GM23338 (cell line): ENCODE results near the gene SMIM28. TPM values are rescaled to one million over a fixed set of nuclear protein-coding genes. Genes with fewer than 3 reads are reported as not detected.
A peak's percentile ranks its signal among the peaks of the same experiment; 100 is the strongest.

ENCODE experiments used
- ATAC-seq: fragments of 200-7000 bp; cut with Tn5 transposase; 3 replicates; pipeline ENCODE4 v1.9.1; 2020
- DNase-seq: peaks from one replicate; pipeline ENCODE4 v3.0.0-alpha.2; 2015; ENCODE audit warnings: low spot score
- H2AFZ ChIP-seq: fragments of 200-600 bp; sonication (generic); 2 replicates; pipeline ENCODE4 v1.8.0; 2016; ENCODE audit warnings: antibody characterized with exemption, mild to moderate bottlenecking, moderate library complexity
- H3F3A ChIP-seq: fragments of 200-600 bp; sonication (generic); replicated peaks from 2 replicates; pipeline ENCODE4 v1.8.0; 2017; ENCODE audit warnings: antibody characterized with exemption, mixed run types, low read depth
- H3K27ac ChIP-seq: fragments of 200-600 bp; sonication (generic); 2 replicates; pipeline ENCODE4 v1.6.1; 2016; ENCODE audit warnings: low read depth
- H3K27me3 ChIP-seq: fragments of 200-600 bp; sonication (generic); 2 replicates; pipeline ENCODE4 v1.8.0; 2016; ENCODE audit warnings: mild to moderate bottlenecking, mixed run types, moderate library complexity; ENCODE audit not compliant: insufficient read depth
- H3K36me3 ChIP-seq: fragments of 200-600 bp; sonication (generic); 2 replicates; pipeline ENCODE4 v1.8.0; 2016; ENCODE audit warnings: mild to moderate bottlenecking; ENCODE audit not compliant: insufficient read depth
- H3K4me1 ChIP-seq: fragments of 200-600 bp; sonication (generic); 2 replicates; pipeline ENCODE4 v1.8.0; 2016; ENCODE audit warnings: mild to moderate bottlenecking, moderate library complexity; ENCODE audit not compliant: insufficient read depth
- H3K4me2 ChIP-seq: fragments of 200-600 bp; sonication (generic); 2 replicates; pipeline ENCODE4 v1.7.1; 2017; ENCODE audit warnings: mixed run types
- H3K4me3 ChIP-seq: fragments of 200-600 bp; sonication (generic); 2 replicates; pipeline ENCODE4 v1.6.1; 2016; ENCODE audit warnings: mixed run types
- H3K79me2 ChIP-seq: fragments of 200-600 bp; sonication (generic); replicated peaks from 2 replicates; pipeline ENCODE4 v1.8.0; 2017; ENCODE audit warnings: mild to moderate bottlenecking; ENCODE audit not compliant: insufficient read depth
- H3K9me2 ChIP-seq: fragments of 200-600 bp; sonication (generic); 2 replicates; pipeline ENCODE4 v1.8.0; 2017; ENCODE audit not compliant: insufficient read depth
- H4K20me1 ChIP-seq: fragments of 200-600 bp; sonication (generic); replicated peaks from 2 replicates; pipeline ENCODE4 v1.8.0; 2017; ENCODE audit warnings: mild to moderate bottlenecking; ENCODE audit not compliant: insufficient read depth
- H3K27ac Mint-ChIP-seq: 2 replicates; pipeline ENCODE4 v1.8.0; 2020; ENCODE audit warnings: inconsistent platforms, mild to moderate bottlenecking, moderate library complexity, mixed read lengths
- H3K27me3 Mint-ChIP-seq: 3 replicates; pipeline ENCODE4 v1.8.0; 2022; ENCODE audit warnings: low read depth, mild to moderate bottlenecking, moderate library complexity, mixed read lengths, inconsistent platforms; ENCODE audit not compliant: insufficient read depth, poor library complexity
- H3K36me3 Mint-ChIP-seq: 3 replicates; pipeline ENCODE4 v1.8.0; 2021; ENCODE audit warnings: low read depth, mild to moderate bottlenecking, inconsistent platforms, moderate library complexity, mixed read lengths
- H3K4me1 Mint-ChIP-seq: 3 replicates; pipeline ENCODE4 v1.8.0; 2020; ENCODE audit warnings: mild to moderate bottlenecking, inconsistent platforms, mixed read lengths
- H3K4me3 Mint-ChIP-seq: 3 replicates; pipeline ENCODE4 v1.8.0; 2021; ENCODE audit warnings: moderate library complexity, mild to moderate bottlenecking, inconsistent platforms, mixed read lengths
- H3K9me3 Mint-ChIP-seq: 3 replicates; pipeline ENCODE4 v1.8.0; 2020; ENCODE audit warnings: moderate library complexity, mild to moderate bottlenecking, inconsistent platforms, mixed read lengths
- CREB1 ChIP-seq: fragments of 250-450 bp; sonication (Bioruptor Pico); IDR thresholded peaks from 2 replicates; pipeline ENCODE4 v1.5.0; 2020; ENCODE audit warnings: low read depth, mild to moderate bottlenecking, moderate library complexity
- CTCF ChIP-seq, 2 experiments: fragments of 200-600 bp in 1 of 2; sonication (generic) in 1 of 2; conservative IDR thresholded peaks; 2 replicates each; pipeline versions ENCODE4 v1.5.1 to v1.6.1; 2016 to 2017; ENCODE audit warnings: antibody characterized with exemption in 2 of 2, low read depth in 2 of 2, mild to moderate bottlenecking in 2 of 2, moderate library complexity in 1 of 2
- ETS1 ChIP-seq: IDR thresholded peaks from 2 replicates; pipeline ENCODE4 v1.6.1; 2016; ENCODE audit warnings: antibody characterized with exemption
- EZH2 ChIP-seq: fragments of 200-600 bp; sonication (generic); IDR thresholded peaks from one replicate; pipeline ENCODE4 v1.8.0; 2017; ENCODE audit warnings: antibody characterized with exemption, mild to moderate bottlenecking, low read depth; ENCODE audit not compliant: unreplicated experiment
- EZH2phosphoT487 ChIP-seq: fragments of 200-600 bp; sonication (generic); IDR thresholded peaks from one replicate; pipeline ENCODE4 v1.8.1; 2018; ENCODE audit warnings: antibody characterized with exemption; ENCODE audit not compliant: unreplicated experiment
- JUNB ChIP-seq: IDR thresholded peaks from one replicate; pipeline ENCODE4 v1.6.1; 2016; ENCODE audit warnings: antibody characterized with exemption; ENCODE audit not compliant: unreplicated experiment
- NANOG ChIP-seq: IDR thresholded peaks from 2 replicates; pipeline ENCODE4 v1.6.1; 2016; ENCODE audit warnings: antibody characterized with exemption, borderline replicate concordance
- POLR2AphosphoS5 ChIP-seq: IDR thresholded peaks from 2 replicates; pipeline ENCODE4 v1.6.1; 2016; ENCODE audit warnings: antibody characterized with exemption, low read depth
- REST ChIP-seq: IDR thresholded peaks from one replicate; pipeline ENCODE4 v1.6.1; 2018; ENCODE audit warnings: antibody characterized with exemption; ENCODE audit not compliant: unreplicated experiment
- STAT1 ChIP-seq: IDR thresholded peaks from one replicate; pipeline ENCODE4 v1.6.1; 2016; ENCODE audit warnings: antibody characterized with exemption; ENCODE audit not compliant: unreplicated experiment
- ZNF114 ChIP-seq: fragments of 250-450 bp; sonication (Bioruptor Pico); IDR thresholded peaks from 2 replicates; pipeline ENCODE4 v1.5.0; 2020; ENCODE audit warnings: mild to moderate bottlenecking, moderate library complexity
- ZNF331 ChIP-seq: fragments of 250-450 bp; sonication (Bioruptor Pico); IDR thresholded peaks from 2 replicates; pipeline ENCODE4 v1.5.0; 2020; ENCODE audit warnings: low read depth, mild to moderate bottlenecking, moderate library complexity
- ZNF462 ChIP-seq: fragments of 250-450 bp; sonication (Bioruptor Pico); IDR thresholded peaks from 2 replicates; pipeline ENCODE4 v1.5.0; 2020; ENCODE audit warnings: mild to moderate bottlenecking, moderate library complexity
- polyA plus RNA-seq: library from polyadenylated mRNA; unstranded; fragments of >200 nt; fragmentation: Nextera tagmentation; extraction: Ambion mirVana; gene quantifications from 2 replicates; pipeline ENCODE4 v1.2.1, GENCODE V29; 2016
- total RNA-seq: library from RNA; depleted of rRNA; stranded (reverse); fragments of >200 nt; shearing (Covaris generic); gene quantifications from 2 replicates; pipeline ENCODE4 v1.2.3, GENCODE V29; 2014

SMIM28 gene
- total and polyA plus RNA-seq, 2 experiments from 2014 or later = not detected

GRCh38 chr6:138396709-138397108 is 19.0 kb downstream of the SMIM28 start:
- Histone ChIP-seq H3K4me1 (no peaks in the 10 kb centered on the region; the same call in 1 of the 2 replicates), H3K27me3 (no peaks in the 10 kb centered on the region), H3K4me3 (no peak overlapping the region), H2AFZ (0 out of 2 replicates have a peak overlapping the region, but pooled peaks have one; percentile 29), H3K9me2 (no peaks in the 10 kb centered on the region; the same call in 1 of the 2 replicates), H3K36me3 (no peaks in the 10 kb centered on the region), H3K27ac (no peak overlapping the region), H3K4me2 (no peak overlapping the region), H4K20me1 (no peaks in the 10 kb centered on the region), H3F3A (no peaks in the 10 kb centered on the region), H3K79me2 (no peaks in the 10 kb centered on the region)
- no peak overlapping the region for H3K27ac Mint-ChIP-seq
- H3K27me3 Mint-ChIP-seq = no peaks in the 10 kb centered on the region
- TF ChIP-seq EZH2 (no peak), JUNB (no peak), STAT1 (no peak), REST (no peak), ETS1 (no peak), CREB1 (CRISPR knock-in tag) (no peak), EZH2phosphoT487 (no peak), ZNF462 (no peak), CTCF (conservative IDR thresholded peaks at IDR 0.05; ENCODE audit: low read depth in 2 of 2) (no peak), ZNF114 (CRISPR knock-in tag) (no peak), NANOG (no peak), POLR2AphosphoS5 (no peak), ZNF331 (CRISPR knock-in tag) (no peak)
- H3K4me3 Mint-ChIP-seq = no peak overlapping the region
- DNase-seq = no peak
- no peak for ATAC-seq
- no peaks in the 10 kb centered on the region for H3K36me3 Mint-ChIP-seq
- no peaks in the 10 kb centered on the region for H3K9me3 Mint-ChIP-seq
- H3K4me1 Mint-ChIP-seq = no peaks in the 10 kb centered on the region
